ENCODE measurements around the gene DNMT1.

DNA sequence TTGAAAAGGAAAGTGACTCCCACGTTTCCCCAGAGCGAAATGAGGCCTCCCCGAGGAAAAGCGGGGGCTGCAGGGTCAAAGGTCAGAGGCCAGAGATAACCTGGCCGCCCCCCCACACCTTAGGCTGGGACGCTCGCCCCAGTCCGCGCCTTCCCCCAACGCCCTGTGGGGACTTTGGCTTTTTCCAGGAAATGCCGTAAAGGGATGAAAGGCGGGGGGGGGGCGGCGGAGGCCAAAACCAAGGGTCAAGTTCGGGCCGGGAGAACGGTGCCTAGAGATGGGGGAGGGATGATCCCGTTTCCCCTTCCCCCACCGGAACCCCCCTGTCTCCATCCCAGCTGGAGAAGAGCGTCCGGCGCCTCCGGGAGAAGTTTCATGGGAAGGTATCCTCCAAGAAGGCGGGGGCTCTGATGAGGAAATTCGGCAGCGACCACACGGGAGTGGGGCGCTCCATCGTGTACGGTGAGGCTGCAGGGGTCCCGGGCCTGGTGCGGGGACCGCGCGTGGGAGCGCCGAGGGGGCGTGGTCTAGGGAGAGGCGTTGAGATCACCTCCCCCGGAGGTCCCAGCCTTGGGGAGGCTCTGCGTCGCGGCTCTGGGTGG lies 108.1 kb downstream of the DNMT1 start:
- TF ChIP-seq FOXM1 (IDR thresholded peaks at IDR 0.05; ENCODE audit: borderline replicate concordance, low read depth): no peak
- TF ChIP-seq EP300 (IDR thresholded peaks at IDR 0.05; ENCODE audit: borderline replicate concordance): no peak
- TF ChIP-seq TAF1 (IDR thresholded peaks at IDR 0.05; ENCODE audit: low read depth): no peak
- TF ChIP-seq RAD21 (IDR thresholded peaks at IDR 0.05; ENCODE audit: low read depth): no peak
- TF ChIP-seq YY1 (IDR thresholded peaks at IDR 0.05; ENCODE audit: low read depth): no peak
- no peak for TF ChIP-seq CEBPB (IDR thresholded peaks at IDR 0.05)
- no peak for TF ChIP-seq EGR1 (IDR thresholded peaks at IDR 0.05)
- TF ChIP-seq TCF12 (IDR thresholded peaks at IDR 0.05; ENCODE audit: low read depth): no peak
- TF ChIP-seq ZBTB7A (IDR thresholded peaks at IDR 0.05; ENCODE audit: low read depth): peak; percentile 41
- TF ChIP-seq, protein P1, sequence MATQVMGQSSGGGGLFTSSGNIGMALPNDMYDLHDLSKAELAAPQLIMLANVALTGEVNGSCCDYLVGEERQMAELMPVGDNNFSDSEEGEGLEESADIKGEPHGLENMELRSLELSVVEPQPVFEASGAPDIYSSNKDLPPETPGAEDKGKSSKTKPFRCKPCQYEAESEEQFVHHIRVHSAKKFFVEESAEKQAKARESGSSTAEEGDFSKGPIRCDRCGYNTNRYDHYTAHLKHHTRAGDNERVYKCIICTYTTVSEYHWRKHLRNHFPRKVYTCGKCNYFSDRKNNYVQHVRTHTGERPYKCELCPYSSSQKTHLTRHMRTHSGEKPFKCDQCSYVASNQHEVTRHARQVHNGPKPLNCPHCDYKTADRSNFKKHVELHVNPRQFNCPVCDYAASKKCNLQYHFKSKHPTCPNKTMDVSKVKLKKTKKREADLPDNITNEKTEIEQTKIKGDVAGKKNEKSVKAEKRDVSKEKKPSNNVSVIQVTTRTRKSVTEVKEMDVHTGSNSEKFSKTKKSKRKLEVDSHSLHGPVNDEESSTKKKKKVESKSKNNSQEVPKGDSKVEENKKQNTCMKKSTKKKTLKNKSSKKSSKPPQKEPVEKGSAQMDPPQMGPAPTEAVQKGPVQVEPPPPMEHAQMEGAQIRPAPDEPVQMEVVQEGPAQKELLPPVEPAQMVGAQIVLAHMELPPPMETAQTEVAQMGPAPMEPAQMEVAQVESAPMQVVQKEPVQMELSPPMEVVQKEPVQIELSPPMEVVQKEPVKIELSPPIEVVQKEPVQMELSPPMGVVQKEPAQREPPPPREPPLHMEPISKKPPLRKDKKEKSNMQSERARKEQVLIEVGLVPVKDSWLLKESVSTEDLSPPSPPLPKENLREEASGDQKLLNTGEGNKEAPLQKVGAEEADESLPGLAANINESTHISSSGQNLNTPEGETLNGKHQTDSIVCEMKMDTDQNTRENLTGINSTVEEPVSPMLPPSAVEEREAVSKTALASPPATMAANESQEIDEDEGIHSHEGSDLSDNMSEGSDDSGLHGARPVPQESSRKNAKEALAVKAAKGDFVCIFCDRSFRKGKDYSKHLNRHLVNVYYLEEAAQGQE (IDR thresholded peaks at IDR 0.05; ENCODE audit: low read depth): no peak

All from Ishikawa (cell line).